HG02610 (cell line): ENCODE results near the gene CXXC4.

Source experiments
- ATAC-seq: cut with Tn5 transposase; IDR thresholded peaks from one replicate; pipeline ENCODE4 v1.9.1; 2021; ENCODE audit warnings: mild to moderate bottlenecking, moderate library complexity; ENCODE audit not compliant: unreplicated experiment

Gene CXXC4

DNA sequence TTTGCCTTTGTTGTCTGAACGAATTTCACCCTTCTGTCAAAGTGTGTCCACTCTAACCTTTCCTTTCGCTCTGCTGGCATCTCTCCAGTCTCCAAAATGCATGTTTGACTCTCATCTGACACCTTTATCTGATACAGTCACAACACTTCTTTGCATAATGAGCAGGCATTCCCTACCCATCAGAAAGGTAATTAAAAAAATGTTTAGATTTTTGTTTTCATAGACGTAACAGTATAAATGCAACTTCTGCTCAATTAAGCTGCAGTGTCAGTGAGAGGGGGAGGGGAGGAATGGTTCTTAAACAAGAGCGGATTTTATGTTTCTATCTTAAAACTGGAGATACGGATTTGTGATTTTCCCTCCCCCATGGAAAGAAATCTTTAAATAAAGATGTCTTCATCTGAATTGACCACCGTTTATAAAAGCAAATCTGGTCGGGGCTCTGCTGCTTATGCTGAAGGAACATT lies 70.2 kb downstream of the CXXC4 start:
- no peak for ATAC-seq

GRCh38 chr4:104421566-104421965 lies 73.1 kb downstream of the CXXC4 start:
- ATAC-seq = no peak

- ATAC-seq = no peak
Measured at GRCh38 chr4:104420766-104421165, 73.9 kb downstream of the CXXC4 start.
